ENCODE measurements around the gene CACNA2D3. TPM values are rescaled to one million over a fixed set of nuclear protein-coding genes. Genes with fewer than 3 reads are reported as not detected.
"Not testable (repeated sequence)": the region's sequence is repeated elsewhere in the genome, so short reads cannot be mapped to it uniquely, and the experiment has no call there.

The CACNA2D3 gene
- polyA plus RNA-seq, 1 donor = 0.97 TPM

DNA sequence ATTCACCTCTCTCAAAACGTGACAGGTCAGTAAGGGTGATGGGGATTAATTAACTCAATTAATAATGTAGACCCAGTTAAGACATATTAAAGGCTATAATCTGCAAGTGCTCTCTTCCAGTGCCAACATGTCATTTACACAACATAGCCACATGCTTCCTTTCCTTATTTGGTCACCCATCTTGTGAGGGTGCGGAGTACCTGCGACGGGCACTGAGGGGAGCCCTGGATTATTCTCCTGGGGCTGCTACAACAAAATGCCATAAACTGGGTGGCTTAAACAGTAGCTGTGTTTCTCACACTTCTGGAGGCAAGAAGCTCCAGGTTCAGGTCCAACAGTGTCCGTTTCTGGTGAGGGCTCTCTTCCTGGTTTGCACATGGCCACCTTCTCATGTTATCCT is 962.9 kb downstream of the CACNA2D3 start:
- H3K9me3 ChIP-seq (ENCODE audit: control insufficient read depth, low read depth, low read length) = no peaks in the 10 kb centered on the region
- H3K27me3 ChIP-seq (ENCODE audit: control insufficient read depth, insufficient read depth, low read length) = peaks cover 6% of the 10 kb centered on the region
- H3K27ac ChIP-seq (ENCODE audit: low read length) = no peak overlapping the region
- WGBS (ENCODE audit: insufficient coverage, low lambda C conversion rate) = no CpG with 5 or more reads among the region's 5 CpGs
- no peaks in the 10 kb centered on the region for H3K36me3 ChIP-seq (ENCODE audit: control insufficient read depth, insufficient read depth, low read length)
- no peak for DNase-seq
- no peak overlapping the region for H3K4me3 ChIP-seq (ENCODE audit: low read length)
- no peaks in the 10 kb centered on the region for H3K4me1 ChIP-seq (ENCODE audit: control insufficient read depth, insufficient read depth, low read length)

DNA sequence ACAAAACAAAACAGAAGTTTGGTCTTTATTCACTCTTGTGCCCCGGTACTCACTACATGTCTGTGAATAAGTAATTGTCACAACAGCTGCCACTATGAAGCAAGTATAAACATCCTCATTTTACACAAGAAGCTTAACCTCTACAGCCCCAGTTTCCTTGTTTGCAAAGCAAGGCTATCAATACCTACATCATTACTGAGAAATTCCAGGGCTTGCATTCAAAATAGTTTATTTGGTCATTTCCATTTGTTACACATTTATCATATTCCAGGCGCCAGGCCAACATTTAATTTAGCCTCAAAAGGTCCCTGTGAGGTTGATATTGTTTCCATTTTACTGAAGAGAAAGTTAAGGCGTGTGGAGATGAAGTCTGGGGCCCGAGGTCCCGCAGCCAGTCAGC is 966.9 kb downstream of the CACNA2D3 start:
- Histone ChIP-seq H3K27ac (ENCODE audit: low read length) (no peak overlapping the region), H3K36me3 (ENCODE audit: control insufficient read depth, insufficient read depth, low read length) (no peaks in the 10 kb centered on the region), H3K27me3 (ENCODE audit: control insufficient read depth, insufficient read depth, low read length) (peaks cover 6% of the 10 kb centered on the region), H3K4me1 (ENCODE audit: control insufficient read depth, insufficient read depth, low read length) (no peaks in the 10 kb centered on the region), H3K9me3 (ENCODE audit: control insufficient read depth, low read depth, low read length) (no peaks in the 10 kb centered on the region), H3K4me3 (ENCODE audit: low read length) (no peak overlapping the region)
- DNase-seq = no peak
- no CpG with 5 or more reads among the region's 5 CpGs for WGBS (ENCODE audit: insufficient coverage, low lambda C conversion rate)

DNA sequence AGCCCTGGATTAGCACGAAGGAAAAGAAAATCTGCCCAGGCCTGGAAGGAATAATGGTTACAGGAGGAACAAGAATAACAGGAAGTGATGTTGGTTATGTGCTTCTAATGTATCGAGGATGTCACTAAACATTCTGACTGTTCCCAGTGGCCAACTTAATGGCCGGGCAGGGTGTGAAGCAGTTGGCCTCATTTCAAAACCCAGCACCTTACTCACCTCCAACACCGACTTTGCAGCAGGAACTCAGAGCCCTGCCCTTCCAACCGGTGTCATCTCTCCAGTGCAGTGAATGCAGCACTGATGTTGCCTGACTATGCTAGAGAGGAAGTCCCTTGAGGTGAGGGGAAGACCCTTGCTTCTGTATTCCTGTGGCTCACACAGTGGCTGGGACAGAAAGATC is 967.9 kb downstream of the CACNA2D3 start:
- H3K9me3 ChIP-seq (ENCODE audit: control insufficient read depth, low read depth, low read length) = no peaks in the 10 kb centered on the region
- no peak for DNase-seq
- H3K36me3 ChIP-seq (ENCODE audit: control insufficient read depth, insufficient read depth, low read length) = no peaks in the 10 kb centered on the region
- H3K4me1 ChIP-seq (ENCODE audit: control insufficient read depth, insufficient read depth, low read length) = no peaks in the 10 kb centered on the region
- peaks cover 4% of the 10 kb centered on the region for H3K27me3 ChIP-seq (ENCODE audit: control insufficient read depth, insufficient read depth, low read length)
- H3K4me3 ChIP-seq (ENCODE audit: low read length) = no peak overlapping the region
- H3K27ac ChIP-seq (ENCODE audit: low read length) = no peak overlapping the region
- WGBS (ENCODE audit: insufficient coverage, low lambda C conversion rate) = no CpG with 5 or more reads among the region's 5 CpGs

DNA sequence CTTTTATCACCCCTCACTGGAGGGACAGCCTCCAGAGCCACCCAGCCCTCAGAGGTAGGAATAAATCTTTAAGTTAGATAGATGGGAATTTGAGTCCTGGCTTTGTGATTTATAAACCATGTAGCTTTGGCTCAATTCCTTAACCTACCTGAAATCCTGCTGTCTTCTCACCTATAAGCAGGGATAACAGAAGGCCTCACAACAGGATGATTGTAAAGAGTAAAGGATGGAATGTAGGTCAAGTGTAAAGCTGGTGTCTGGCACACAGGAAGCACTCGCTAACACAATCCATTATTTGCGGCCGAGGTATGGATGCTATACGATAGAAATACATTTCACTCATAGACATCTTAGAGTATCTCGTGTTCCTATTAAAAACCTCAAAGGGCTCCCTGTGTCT is 968.4 kb downstream of the CACNA2D3 start:
- Histone ChIP-seq H3K36me3 (ENCODE audit: control insufficient read depth, insufficient read depth, low read length) (no peaks in the 10 kb centered on the region), H3K27ac (ENCODE audit: low read length) (no peak overlapping the region), H3K4me3 (ENCODE audit: low read length) (no peak overlapping the region), H3K27me3 (ENCODE audit: control insufficient read depth, insufficient read depth, low read length) (peaks cover 4% of the 10 kb centered on the region), H3K9me3 (ENCODE audit: control insufficient read depth, low read depth, low read length) (no peaks in the 10 kb centered on the region), H3K4me1 (ENCODE audit: control insufficient read depth, insufficient read depth, low read length) (no peaks in the 10 kb centered on the region)
- no peak for DNase-seq
- WGBS (ENCODE audit: insufficient coverage, low lambda C conversion rate) = no CpG with 5 or more reads among the region's 5 CpGs

DNA sequence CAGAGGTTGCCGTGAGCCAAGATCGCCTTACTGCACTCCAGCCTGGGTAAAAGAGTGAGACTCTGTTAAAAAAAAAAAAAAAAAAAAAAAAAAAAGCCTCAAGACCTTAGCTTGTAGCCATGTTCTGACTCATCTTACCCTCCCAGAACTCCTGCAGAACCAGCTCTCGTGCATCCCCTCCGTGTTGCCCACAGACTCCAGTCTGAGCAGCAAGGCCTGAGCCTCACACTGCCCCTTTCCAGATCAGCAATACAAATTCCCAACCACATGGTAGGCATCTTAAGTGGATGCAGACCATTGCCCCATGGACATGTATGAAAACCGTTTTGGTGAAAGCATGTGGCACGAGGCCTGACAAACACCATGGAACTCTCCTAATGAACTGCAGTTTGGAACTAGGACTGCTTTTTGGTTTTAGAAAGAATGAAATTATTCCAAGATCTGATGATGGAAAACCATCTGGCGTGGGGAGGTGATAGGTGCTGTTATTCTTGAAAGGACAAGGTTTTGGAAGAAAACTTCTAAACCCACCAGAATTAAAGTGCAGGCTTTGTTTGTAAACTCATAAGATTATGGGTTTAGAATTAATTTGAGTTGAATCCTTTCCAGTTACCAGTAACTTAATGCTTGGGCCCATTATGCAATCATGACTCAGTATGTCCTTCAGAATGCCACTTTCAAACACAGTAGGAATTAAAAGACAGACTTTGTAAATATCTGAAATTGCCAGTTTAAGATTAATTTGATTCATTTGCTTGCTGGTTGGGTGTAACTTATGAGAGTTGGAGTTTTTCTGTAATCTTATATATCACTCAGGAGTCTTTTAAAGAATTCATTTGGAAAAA is 969.3 kb downstream of the CACNA2D3 start:
- Histone ChIP-seq H3K4me3 (ENCODE audit: low read length) (no peak overlapping the region), H3K27me3 (ENCODE audit: control insufficient read depth, insufficient read depth, low read length) (peaks cover 4% of the 10 kb centered on the region), H3K9me3 (ENCODE audit: control insufficient read depth, low read depth, low read length) (no peaks in the 10 kb centered on the region), H3K27ac (ENCODE audit: low read length) (no peak overlapping the region), H3K36me3 (ENCODE audit: control insufficient read depth, insufficient read depth, low read length) (no peaks in the 10 kb centered on the region), H3K4me1 (ENCODE audit: control insufficient read depth, insufficient read depth, low read length) (no peaks in the 10 kb centered on the region)
- WGBS (ENCODE audit: insufficient coverage, low lambda C conversion rate) = no CpG with 5 or more reads among the region's 7 CpGs
- no peak for DNase-seq

DNA sequence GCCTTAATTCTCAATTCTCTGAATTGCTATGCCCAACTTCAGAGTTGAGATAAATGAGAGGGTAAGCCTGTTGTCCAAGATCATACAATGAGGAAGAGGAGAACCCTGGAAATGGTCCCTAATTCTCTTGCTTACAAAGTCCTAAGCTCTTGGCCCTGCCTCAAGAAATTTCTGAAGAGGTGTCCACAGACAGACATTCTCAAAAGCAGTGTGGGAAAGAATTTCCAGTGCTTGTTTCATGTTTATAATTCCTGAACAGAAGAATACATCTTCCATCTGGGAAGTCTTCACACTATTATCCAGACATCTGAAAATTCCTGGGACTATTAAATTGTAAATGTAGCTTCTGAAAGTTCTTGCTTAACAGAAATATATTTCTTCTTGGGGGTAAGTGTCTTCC is 972.3 kb downstream of the CACNA2D3 start:
- Histone ChIP-seq H3K4me3 (ENCODE audit: low read length) (no peak overlapping the region), H3K36me3 (ENCODE audit: control insufficient read depth, insufficient read depth, low read length) (no peaks in the 10 kb centered on the region), H3K9me3 (ENCODE audit: control insufficient read depth, low read depth, low read length) (no peaks in the 10 kb centered on the region), H3K27me3 (ENCODE audit: control insufficient read depth, insufficient read depth, low read length) (no peaks in the 10 kb centered on the region), H3K4me1 (ENCODE audit: control insufficient read depth, insufficient read depth, low read length) (no peaks in the 10 kb centered on the region), H3K27ac (ENCODE audit: low read length) (no peak overlapping the region)
- DNase-seq = no peak

DNA sequence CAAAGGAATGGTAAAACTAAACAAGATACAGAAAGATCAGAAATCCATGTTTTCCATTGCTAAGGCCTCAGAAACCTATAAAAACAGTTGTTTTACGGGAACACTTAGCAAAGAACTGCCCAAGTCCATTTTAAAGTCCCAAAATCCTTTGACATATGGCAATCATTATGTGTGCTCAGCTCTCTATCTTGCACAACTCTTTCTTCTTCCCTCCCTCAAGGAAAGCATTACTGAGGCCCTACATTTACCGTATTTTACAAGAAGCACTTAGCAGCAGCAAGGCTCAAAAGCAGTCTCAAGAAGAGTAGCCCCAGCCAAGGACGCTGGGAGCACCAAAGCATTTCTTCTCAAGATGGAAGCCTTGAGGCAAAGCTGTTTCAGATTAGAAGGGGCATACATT is 975.1 kb downstream of the CACNA2D3 start:
- Histone ChIP-seq H3K4me3 (ENCODE audit: low read length) (no peak overlapping the region), H3K27me3 (ENCODE audit: control insufficient read depth, insufficient read depth, low read length) (no peaks in the 10 kb centered on the region), H3K27ac (ENCODE audit: low read length) (no peak overlapping the region), H3K36me3 (ENCODE audit: control insufficient read depth, insufficient read depth, low read length) (no peaks in the 10 kb centered on the region), H3K9me3 (ENCODE audit: control insufficient read depth, low read depth, low read length) (no peaks in the 10 kb centered on the region), H3K4me1 (ENCODE audit: control insufficient read depth, insufficient read depth, low read length) (no peaks in the 10 kb centered on the region)
- no peak for DNase-seq
- no CpG with 5 or more reads among the region's 3 CpGs for WGBS (ENCODE audit: insufficient coverage, low lambda C conversion rate)

DNA sequence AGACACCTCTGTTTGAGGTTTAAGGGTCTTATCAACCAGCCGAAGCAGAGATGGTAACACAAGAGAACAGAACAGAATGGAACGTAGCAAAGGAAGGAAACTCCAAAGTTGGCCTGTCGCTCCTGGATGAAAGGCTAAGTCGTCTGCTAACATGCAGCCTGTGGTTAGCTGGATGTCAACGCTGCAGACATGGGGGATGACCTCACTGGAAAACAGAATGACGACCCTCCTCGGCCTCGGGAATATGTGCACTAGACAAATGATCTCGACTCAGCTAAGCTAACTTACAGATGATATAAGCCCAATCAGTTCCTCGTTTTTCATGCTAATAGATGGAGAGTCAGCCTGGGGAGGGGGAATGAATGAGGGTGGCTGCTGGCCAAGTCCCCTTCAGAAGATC is 983.3 kb downstream of the CACNA2D3 start:
- Histone ChIP-seq H3K9me3 (ENCODE audit: control insufficient read depth, low read depth, low read length) (no peaks in the 10 kb centered on the region), H3K4me3 (ENCODE audit: low read length) (no peak overlapping the region), H3K36me3 (ENCODE audit: control insufficient read depth, insufficient read depth, low read length) (no peaks in the 10 kb centered on the region), H3K27me3 (ENCODE audit: control insufficient read depth, insufficient read depth, low read length) (no peaks in the 10 kb centered on the region), H3K27ac (ENCODE audit: low read length) (no peak overlapping the region), H3K4me1 (ENCODE audit: control insufficient read depth, insufficient read depth, low read length) (no peaks in the 10 kb centered on the region)
- no CpG with 5 or more reads among the region's 10 CpGs for WGBS (ENCODE audit: insufficient coverage, low lambda C conversion rate)
- no peak for DNase-seq

DNA sequence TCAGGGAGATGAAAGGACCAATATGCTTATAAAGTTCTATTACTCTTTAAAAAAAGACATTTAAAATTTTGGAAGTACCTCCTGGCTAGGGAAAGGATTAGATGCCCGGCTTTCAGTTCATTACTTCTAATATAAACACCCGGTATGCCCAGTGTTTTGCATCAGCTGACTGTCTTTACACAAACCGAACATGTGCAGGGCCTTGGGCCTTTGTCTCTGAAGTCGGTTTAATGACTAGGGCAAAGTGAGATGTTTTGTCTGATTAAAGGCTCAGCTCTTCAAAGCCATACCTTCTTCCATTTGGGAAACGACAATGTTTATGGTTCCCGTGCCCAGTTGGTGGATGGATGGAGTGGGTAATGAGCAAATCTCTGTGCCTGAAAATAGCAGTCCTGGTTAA is 984.8 kb downstream of the CACNA2D3 start:
- no CpG with 5 or more reads among the region's 6 CpGs for WGBS (ENCODE audit: insufficient coverage, low lambda C conversion rate)
- no peak for DNase-seq
- no peaks in the 10 kb centered on the region for H3K9me3 ChIP-seq (ENCODE audit: control insufficient read depth, low read depth, low read length)

DNA sequence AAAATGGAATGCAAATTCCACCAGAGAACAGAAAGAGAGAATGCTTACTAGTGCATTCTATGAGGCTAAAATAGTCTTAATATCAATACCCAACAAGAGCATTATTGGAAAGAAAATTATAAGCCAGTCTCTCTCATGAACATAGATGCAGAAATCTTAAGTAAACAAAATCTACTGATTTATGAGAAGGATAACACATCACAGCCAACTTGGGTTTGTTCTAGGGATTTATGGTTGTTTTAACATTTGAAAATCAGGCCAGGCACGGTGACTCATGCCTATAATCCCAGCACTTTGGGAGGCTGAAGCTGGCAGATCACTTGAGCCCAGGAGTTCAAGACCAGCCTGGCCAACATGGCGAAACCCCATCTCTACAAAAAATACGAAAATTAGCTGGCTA is 989.6 kb downstream of the CACNA2D3 start:
- H3K27me3 ChIP-seq (ENCODE audit: control insufficient read depth, insufficient read depth, low read length); H3K4me1 ChIP-seq (ENCODE audit: control insufficient read depth, insufficient read depth, low read length); H3K4me3 ChIP-seq (ENCODE audit: low read length); H3K36me3 ChIP-seq (ENCODE audit: control insufficient read depth, insufficient read depth, low read length); DNase-seq; H3K27ac ChIP-seq (ENCODE audit: low read length); H3K9me3 ChIP-seq (ENCODE audit: control insufficient read depth, low read depth, low read length): not testable (repeated sequence)
- WGBS (ENCODE audit: insufficient coverage, low lambda C conversion rate) = no CpG with 5 or more reads among the region's 3 CpGs

More for the DNA sequence above, 984.8 kb downstream of the CACNA2D3 start:
- Histone ChIP-seq H3K27me3 (ENCODE audit: control insufficient read depth, insufficient read depth, low read length) (no peaks in the 10 kb centered on the region), H3K27ac (ENCODE audit: low read length) (no peak overlapping the region), H3K4me3 (ENCODE audit: low read length) (no peak overlapping the region), H3K4me1 (ENCODE audit: control insufficient read depth, insufficient read depth, low read length) (no peaks in the 10 kb centered on the region), H3K36me3 (ENCODE audit: control insufficient read depth, insufficient read depth, low read length) (no peaks in the 10 kb centered on the region)

DNA sequence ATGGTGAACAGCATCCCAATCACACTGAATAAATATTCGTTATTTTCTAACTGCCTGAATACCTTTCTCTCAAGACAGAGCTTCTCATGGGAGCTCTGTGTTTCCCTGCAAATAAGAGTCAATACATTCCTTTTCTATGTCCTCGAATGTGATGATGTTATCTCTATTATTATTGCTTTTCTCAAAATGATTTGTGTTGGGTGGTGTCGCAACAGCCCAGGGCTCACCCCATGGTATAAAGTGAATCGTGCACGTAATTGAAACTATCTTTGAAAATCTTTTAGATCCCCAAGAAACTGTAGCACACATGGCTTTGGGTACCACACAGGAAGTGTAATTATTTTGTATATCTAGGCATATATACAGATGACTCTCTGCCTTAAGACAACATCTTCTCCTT is 996.1 kb downstream of the CACNA2D3 start:
- Histone ChIP-seq H3K9me3 (ENCODE audit: control insufficient read depth, low read depth, low read length) (no peaks in the 10 kb centered on the region), H3K4me1 (ENCODE audit: control insufficient read depth, insufficient read depth, low read length) (no peaks in the 10 kb centered on the region), H3K36me3 (ENCODE audit: control insufficient read depth, insufficient read depth, low read length) (no peaks in the 10 kb centered on the region), H3K27ac (ENCODE audit: low read length) (no peak overlapping the region), H3K27me3 (ENCODE audit: control insufficient read depth, insufficient read depth, low read length) (no peaks in the 10 kb centered on the region), H3K4me3 (ENCODE audit: low read length) (no peak overlapping the region)
- DNase-seq = no peak
- WGBS (ENCODE audit: insufficient coverage, low lambda C conversion rate) = 83% methylated on average over 1 of the region's 5 CpGs
